GM19099 (cell line): ENCODE results near the gene HES5.

Experiments used
- POLR2A ChIP-seq: IDR thresholded peaks from 3 replicates; pipeline ENCODE4 v1.6.1; 2011; ENCODE audit warnings: low read depth; ENCODE audit not compliant: insufficient read length; ENCODE audit errors: extremely low read depth

Gene HES5

GRCh38 chr1:2541619-2542245 lies 11.7 kb upstream of the HES5 start:
- no peak for TF ChIP-seq POLR2A

GRCh38 chr1:2540816-2541492 lies 10.9 kb upstream of the HES5 start:
- TF ChIP-seq POLR2A, result no peak

GRCh38 chr1:2539312-2539907 lies 9.3 kb upstream of the HES5 start:
- no peak for TF ChIP-seq POLR2A

GRCh38 chr1:2538872-2539271 lies 8.8 kb upstream of the HES5 start:
- TF ChIP-seq POLR2A, result no peak

GRCh38 chr1:2538376-2538775 lies 8.3 kb upstream of the HES5 start:
- TF ChIP-seq POLR2A, result no peak

GRCh38 chr1:2537784-2538115 lies 7.7 kb upstream of the HES5 start:
- no peak for TF ChIP-seq POLR2A

GRCh38 chr1:2535981-2536380 lies 5.9 kb upstream of the HES5 start:
- no peak for TF ChIP-seq POLR2A

- TF ChIP-seq POLR2A, result no peak
Measured at GRCh38 chr1:2535455-2535854, 5.4 kb upstream of the HES5 start.

- TF ChIP-seq POLR2A, result no peak
Measured at GRCh38 chr1:2534687-2535441, 4.8 kb upstream of the HES5 start.

- TF ChIP-seq POLR2A, result no peak
Measured at GRCh38 chr1:2534315-2534686, 4.2 kb upstream of the HES5 start.

- TF ChIP-seq POLR2A, result no peak
Measured at GRCh38 chr1:2533365-2533764, 3.3 kb upstream of the HES5 start.

- no peak for TF ChIP-seq POLR2A
Measured at GRCh38 chr1:2532485-2533160, 2.6 kb upstream of the HES5 start.

GRCh38 chr1:2530513-2531361 lies 674 bp upstream of the HES5 start:
- TF ChIP-seq POLR2A, result no peak
